Activated CD4-positive, alpha-beta T cell treated with anti-CD3 and anti-CD28 coated beads for 4 hours (primary cell): ENCODE data around the gene L3HYPDH.

Experiments used
- DNase-seq, 2 donors: peaks; one replicate each; pipeline ENCODE4 v3.0.0-alpha.2; 2020

L3HYPDH gene

DNA sequence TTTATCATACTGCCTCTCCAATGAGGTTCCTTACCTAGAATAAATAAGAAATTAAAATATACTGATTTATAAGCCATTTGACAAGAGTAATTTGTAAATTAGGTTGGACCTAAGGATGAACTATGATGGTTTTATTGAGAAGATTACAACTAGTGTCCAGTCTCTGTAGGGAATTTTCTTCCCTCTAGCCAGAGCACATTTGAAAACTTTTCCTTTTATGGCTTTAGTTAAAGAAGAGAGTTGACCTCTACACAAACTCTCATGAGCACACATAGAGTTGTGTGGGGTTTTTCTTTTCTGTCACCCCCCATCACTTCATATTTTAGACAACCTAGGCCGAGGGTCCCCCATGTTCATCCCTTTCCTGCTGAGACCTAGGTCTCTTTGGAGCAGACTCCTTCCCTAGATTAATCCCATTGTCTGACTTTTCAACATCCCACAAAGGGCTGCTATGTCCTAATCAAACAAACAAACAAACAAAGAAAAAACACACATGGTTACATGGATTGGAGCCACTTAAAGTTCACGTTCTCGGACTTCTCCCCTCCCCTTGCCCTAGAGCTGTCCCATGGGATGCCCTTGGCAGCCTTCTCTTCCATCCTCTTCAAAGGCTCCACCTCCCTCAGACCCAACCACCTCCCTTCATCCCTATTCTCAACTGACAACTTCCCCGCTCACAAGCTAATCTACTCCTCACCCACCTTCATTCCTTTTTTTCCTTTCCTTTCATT is 59.7 kb downstream of the L3HYPDH start:
- DNase-seq = no peak
